WI38 (cell line): Measurements from ENCODE around the gene IRF9.

Experiments
- H3K4me3 ChIP-seq: 2 replicates; pipeline ENCODE4 v1.5.1; 2011; ENCODE audit warnings: low read depth, mild to moderate bottlenecking, control low read depth, low read length
- TF ChIP-seq, protein P1 (sequence below): IDR thresholded peaks from 2 replicates; pipeline ENCODE4 v1.5.1; 2012; ENCODE audit warnings: low read depth, mild to moderate bottlenecking, control low read depth, low read length

The IRF9 gene

GRCh38 chr14:24150567-24150966 is 10.5 kb upstream of the IRF9 start:
- no peak overlapping the region for H3K4me3 ChIP-seq
- TF ChIP-seq, protein P1, sequence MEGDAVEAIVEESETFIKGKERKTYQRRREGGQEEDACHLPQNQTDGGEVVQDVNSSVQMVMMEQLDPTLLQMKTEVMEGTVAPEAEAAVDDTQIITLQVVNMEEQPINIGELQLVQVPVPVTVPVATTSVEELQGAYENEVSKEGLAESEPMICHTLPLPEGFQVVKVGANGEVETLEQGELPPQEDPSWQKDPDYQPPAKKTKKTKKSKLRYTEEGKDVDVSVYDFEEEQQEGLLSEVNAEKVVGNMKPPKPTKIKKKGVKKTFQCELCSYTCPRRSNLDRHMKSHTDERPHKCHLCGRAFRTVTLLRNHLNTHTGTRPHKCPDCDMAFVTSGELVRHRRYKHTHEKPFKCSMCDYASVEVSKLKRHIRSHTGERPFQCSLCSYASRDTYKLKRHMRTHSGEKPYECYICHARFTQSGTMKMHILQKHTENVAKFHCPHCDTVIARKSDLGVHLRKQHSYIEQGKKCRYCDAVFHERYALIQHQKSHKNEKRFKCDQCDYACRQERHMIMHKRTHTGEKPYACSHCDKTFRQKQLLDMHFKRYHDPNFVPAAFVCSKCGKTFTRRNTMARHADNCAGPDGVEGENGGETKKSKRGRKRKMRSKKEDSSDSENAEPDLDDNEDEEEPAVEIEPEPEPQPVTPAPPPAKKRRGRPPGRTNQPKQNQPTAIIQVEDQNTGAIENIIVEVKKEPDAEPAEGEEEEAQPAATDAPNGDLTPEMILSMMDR, result no peak

DNA sequence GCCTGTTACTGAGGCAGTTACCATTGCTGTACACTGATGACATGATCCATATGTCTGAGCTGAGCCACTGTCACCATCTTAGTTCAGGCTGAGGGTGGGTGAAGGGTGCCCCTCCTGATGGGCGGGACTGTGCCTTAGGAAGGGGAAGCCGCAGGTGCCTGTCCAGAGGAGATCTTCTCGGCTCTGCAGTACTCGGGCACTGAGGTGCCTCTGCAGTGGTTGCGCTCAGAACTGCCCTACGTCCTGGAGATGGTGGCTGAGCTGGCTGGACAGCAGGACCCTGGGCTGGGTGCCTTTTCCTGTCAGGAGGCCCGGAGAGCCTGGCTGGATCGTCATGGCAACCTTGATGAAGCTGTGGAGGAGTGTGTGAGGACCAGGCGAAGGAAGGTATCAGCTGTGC is 10.1 kb upstream of the IRF9 start:
- TF ChIP-seq, protein P1, result no peak
- no peak overlapping the region for H3K4me3 ChIP-seq

DNA sequence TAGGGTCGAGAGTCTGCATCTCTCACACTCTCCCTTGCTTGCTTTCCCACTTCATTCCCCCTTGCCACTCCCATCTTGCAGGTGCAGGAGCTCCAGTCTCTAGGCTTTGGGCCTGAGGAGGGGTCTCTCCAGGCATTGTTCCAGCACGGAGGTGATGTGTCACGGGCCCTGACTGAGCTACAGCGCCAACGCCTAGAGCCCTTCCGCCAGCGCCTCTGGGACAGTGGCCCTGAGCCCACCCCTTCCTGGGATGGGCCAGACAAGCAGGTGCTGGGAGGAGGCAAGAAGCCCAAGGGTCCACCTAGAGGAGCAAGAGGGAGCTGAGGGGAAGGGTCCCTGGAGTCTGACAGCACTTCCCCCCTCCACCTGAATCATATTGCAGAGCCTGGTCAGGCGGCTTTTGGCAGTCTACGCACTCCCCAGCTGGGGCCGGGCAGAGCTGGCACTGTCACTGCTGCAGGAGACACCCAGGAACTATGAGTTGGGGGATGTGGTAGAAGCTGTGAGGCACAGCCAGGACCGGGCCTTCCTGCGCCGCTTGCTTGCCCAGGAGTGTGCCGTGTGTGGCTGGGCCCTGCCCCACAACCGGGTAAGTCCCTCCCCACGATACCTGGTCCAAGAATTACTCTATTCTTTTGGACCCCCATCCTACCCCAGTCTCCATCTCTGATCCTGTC is 9.5 kb upstream of the IRF9 start:
- TF ChIP-seq, protein P1, result no peak
- no peak overlapping the region for H3K4me3 ChIP-seq

DNA sequence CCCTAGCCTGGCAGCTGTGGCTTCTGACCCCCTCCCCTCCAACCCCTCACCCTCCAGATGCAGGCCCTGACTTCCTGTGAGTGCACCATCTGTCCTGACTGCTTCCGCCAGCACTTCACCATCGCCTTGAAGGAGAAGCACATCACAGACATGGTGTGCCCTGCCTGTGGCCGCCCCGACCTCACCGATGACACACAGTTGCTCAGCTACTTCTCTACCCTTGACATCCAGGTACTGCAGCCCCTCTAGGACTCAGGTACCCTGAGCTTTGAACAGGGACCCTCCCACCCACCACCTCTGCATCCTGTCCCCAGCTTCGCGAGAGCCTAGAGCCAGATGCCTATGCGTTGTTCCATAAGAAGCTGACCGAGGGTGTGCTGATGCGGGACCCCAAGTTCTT is 6.0 kb upstream of the IRF9 start:
- H3K4me3 ChIP-seq, result no peak overlapping the region
- TF ChIP-seq, protein P1, result no peak

DNA sequence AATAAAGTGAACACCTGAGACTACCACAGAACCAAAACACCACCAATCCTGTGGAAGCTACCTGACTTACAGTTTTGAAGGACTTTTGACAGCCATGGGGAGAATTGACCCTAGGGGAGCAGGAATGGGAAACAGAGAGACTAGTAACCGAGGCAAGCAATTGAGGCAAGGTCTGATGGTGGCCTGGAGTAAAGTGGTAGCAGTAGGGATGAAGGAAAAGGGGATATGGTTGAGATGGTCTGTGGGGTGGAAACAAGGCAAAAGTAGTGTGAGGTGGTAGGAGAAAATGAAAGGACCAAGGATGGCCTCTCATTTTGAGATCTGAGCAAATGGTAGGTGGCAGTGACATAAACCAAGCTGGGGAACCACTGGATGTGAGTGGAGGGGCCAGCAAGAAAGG is 4.2 kb upstream of the IRF9 start:
- TF ChIP-seq, protein P1, result no peak
- no peak overlapping the region for H3K4me3 ChIP-seq

GRCh38 chr14:24157331-24157730 is 3.7 kb upstream of the IRF9 start:
- TF ChIP-seq, protein P1, result no peak
- no peak overlapping the region for H3K4me3 ChIP-seq

DNA sequence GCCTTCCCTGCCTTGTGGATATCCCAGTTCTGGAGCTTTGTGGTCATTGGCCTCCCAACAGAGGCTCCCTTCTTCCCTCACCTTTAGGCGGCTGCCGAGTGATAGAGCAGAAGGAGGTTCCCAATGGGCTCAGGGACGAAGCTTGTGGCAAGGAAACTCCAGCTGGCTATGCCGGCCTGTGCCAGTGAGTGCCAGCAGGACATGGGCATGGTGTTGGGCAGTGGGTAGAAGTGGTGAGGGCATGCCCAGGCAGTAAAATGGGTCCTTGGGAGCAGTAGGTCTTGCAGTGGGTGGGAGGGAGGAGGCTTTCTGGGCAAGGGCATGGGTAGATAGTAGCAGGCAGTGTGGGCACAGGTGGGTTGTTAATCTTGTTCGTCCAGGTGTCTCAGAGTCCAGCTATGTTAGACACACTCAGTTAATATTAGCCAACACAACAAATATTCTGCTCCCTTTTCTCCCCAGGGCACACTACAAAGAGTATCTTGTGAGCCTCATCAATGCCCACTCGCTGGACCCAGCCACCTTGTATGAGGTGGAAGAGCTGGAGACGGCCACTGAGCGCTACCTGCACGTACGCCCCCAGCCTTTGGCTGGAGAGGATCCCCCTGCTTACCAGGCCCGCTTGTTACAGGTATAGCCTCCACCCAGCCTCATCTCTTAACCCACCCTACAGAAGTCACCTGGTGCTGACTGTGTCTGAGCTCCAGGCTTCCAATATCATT is 1.1 kb upstream of the IRF9 start:
- no peak overlapping the region for H3K4me3 ChIP-seq

More for the DNA sequence above, 1.1 kb upstream of the IRF9 start:
- TF ChIP-seq, protein P1, result no peak
